GM10266 (cell line): ENCODE data around the gene CORIN.

ENCODE experiments used
- DNase-seq: peaks from one replicate; pipeline ENCODE4 v3.0.0; 2012; ENCODE audit errors: extremely low spot score
- CTCF ChIP-seq: IDR thresholded peaks from 2 replicates; pipeline ENCODE4 v1.5.1; 2012; ENCODE audit warnings: mild to moderate bottlenecking, low read depth; ENCODE audit not compliant: control insufficient read depth, insufficient read depth; ENCODE audit errors: missing control alignments

Gene CORIN

DNA sequence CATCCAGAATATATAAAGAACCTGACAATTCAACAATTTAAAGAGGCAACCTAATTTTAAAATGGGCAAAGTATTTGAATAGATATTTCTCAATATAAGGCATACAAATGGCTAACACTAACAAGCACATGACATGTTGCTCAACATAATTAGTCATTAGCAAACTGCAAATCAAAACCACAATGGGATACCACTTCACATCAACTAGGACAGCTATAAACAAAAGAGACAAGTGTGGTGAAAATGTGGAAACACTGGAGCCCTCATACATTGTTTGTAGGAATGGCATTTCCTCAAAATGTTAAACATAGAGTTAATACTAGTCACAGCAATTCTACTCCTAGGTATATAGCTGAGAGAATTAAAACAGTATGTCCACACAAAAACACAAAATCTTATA is 96.7 kb downstream of the CORIN start:
- no peak for DNase-seq

DNA sequence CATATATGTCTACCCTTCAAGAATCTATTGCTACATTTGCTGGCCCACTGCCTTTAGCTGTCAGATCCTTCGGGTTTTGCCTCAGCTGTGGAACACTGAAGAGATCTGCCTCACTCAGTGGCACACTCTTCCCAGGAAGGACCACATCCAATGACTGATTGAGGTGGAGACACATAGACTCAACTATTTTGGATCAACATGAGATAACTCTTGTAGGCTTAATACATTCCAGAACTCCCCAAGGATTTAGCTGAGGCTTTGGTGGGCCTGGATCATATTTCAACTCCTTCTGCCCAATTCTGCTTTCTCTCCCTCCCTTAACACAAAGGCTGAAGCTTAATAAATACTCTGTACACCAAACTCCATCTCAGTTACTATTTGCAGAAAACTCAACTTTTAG is 100.5 kb downstream of the CORIN start:
- TF ChIP-seq CTCF = no peak
- no peak for DNase-seq

More for the DNA sequence above, 96.7 kb downstream of the CORIN start:
- no peak for TF ChIP-seq CTCF

GRCh38 chr4:47736555-47736954 is 101.3 kb downstream of the CORIN start:
- TF ChIP-seq CTCF = no peak
- no peak for DNase-seq

DNA sequence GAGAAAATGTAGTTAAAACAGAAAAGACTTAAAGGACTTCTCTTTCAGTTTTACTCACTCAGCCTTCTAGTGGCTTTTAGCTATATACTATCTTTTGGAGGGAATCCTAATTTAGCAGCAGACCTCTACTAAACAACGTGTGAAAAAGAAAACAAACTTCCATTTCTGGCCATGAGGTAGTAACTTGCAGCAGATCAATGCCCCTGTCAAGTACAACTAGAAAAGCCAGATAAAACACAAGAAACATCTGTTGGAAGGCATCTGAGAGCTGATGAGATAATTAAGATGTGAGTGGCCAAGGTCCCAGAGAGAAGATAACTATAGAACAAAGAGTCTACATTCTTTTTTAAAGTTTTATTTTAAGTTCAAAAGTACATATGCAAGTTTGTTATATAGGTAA is 101.7 kb downstream of the CORIN start:
- no peak for DNase-seq
- TF ChIP-seq CTCF = no peak

DNA sequence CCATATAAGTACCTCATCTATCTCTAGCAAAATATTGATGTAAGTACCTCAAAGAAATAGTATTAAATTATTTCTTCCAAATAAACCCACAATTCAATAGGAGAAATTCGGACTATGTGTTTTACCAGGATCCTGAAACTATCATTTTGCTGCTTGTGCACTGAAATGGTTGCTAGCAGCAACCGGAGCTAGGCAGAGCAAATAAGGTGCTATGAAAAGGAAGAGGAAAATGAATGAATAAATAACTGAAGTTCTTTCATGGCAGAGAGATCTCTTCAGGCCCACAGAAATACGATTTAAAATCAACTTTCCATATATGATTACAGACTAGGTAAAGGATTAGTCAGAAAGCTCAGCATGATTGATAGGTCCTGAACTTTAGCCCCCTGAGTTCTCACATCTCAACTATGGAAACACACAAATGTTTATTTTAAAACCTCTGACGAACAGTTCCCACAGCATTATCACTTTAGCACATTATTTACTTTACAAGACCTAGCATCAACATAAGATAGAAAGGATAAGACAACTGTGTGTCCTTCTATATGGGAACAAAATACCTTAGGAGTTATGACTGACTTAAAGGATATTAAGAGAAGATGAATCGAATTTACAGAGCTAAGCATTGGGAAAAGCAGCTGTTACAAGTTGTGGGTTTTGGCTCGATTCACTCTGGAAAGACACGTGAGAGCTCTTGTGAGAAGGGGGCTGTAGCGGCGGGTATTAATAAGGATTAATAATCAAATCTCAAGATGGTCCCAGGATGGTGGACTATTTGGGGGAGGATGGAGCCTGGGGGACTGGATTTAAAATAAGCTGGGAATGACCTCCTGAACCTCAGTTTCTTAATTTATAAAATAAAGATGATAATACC is 104.3 kb downstream of the CORIN start:
- DNase-seq = no peak
- TF ChIP-seq CTCF = no peak

DNA sequence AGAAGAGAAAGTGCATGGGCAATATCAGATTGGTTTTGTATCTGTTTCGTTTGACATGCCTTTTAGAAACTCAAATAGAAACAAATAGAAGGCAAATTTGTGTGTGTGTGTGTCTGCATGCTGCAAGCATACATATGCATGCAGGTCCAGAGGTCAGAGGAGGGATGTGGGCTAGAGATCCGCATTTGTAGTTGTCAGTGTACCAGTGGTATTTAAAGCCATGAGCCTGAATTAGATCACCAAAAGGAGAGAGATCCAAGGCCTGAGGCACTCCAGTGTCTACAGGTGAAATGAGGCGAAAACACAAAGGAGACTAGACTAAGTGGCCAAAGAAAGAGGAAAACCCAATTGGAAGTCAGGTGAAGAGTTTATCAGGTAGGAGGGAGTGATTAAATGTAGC is 106.7 kb downstream of the CORIN start:
- DNase-seq = no peak
- no peak for TF ChIP-seq CTCF

GRCh38 chr4:47729131-47729680 is 108.7 kb downstream of the CORIN start:
- no peak for TF ChIP-seq CTCF
- no peak for DNase-seq
